Bronchial smooth muscle cell (primary cell): ENCODE results near the gene CRYBA4. TPM values are rescaled to one million over a fixed set of nuclear protein-coding genes. Genes with fewer than 3 reads are reported as not detected.

Experiments used
- total RNA-seq: library from RNA; depleted of rRNA; stranded (reverse); fragments of >200 nt; gene quantifications from 2 replicates; pipeline ENCODE4 v1.2.1, GENCODE V29; 2014

The CRYBA4 gene
- total RNA-seq = not detected in 2 replicates

DNA sequence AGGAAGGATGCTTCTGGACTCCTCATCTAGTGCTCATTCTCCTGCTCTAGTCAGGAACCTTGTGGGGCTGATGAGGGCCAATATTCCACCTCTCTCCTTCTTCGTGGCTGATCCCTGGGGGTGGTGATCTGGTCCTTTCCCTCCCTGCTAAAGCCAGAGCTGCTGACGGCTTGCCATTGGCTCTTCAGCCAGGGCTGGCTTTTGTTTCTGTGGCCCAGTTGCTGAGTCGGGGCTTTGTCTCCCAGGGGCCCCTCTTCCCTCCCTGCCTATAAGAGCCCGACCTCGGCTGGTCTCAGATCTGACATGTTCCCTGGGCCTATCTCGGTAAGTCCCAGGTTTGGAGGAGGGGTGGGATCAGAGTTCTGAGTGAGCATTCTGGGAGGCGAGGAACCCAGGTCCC is at the start of gene CRYBA4:
TSS of gene CRYBA4 (plus strand) at position 301 of the 400 bp plus-strand sequence. CDS start 634 bp downstream, outside the sequence.

DNA sequence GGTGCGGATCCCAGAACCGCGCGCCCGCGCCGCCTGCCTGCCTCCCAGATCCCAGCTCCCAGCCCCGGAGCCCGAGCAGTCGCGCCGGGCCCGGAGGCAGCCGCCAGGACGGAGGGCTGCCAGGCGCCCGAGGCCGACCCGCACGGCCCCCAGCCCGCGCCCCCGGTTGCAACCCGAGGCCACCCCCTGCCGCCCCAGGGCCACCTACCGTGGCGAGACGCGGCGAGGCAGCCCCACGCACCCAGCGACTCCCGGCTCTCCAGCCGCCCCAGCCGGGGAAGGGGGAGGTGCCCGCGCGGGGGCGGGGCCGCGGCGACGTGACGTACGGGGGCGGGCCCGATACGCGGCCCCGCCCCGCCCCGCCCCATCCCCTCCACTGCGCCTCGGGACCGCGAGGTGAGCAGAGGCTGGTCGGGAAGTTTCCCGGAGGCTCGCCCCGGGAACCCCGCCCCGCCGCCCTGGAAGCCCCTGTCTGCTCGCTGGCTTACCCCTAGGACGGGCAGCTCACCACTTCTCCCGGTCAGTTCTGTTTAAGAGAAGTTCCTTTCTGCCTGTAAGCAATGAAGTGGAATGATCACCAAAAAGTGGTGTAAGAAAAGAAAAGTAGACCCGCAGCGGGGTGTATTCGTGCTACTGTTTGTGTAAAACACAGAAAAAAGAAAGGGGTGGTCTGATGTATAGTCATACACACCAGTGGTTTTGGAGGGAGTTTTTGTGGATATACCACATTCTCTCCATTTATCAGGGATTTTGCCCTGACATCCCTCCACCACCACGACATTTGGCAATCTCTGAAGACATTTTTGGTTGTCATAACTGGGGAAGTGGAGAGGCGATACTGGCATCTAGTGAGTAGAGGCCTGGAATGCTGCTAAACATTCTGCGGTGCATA is 31.7 kb upstream of the CRYBA4 start, which contains the start of gene TPST2:
TSS of gene TPST2 (minus strand) at position 288 of the 892 bp plus-strand sequence. CDS start 48,502 bp downstream, outside the sequence.

DNA sequence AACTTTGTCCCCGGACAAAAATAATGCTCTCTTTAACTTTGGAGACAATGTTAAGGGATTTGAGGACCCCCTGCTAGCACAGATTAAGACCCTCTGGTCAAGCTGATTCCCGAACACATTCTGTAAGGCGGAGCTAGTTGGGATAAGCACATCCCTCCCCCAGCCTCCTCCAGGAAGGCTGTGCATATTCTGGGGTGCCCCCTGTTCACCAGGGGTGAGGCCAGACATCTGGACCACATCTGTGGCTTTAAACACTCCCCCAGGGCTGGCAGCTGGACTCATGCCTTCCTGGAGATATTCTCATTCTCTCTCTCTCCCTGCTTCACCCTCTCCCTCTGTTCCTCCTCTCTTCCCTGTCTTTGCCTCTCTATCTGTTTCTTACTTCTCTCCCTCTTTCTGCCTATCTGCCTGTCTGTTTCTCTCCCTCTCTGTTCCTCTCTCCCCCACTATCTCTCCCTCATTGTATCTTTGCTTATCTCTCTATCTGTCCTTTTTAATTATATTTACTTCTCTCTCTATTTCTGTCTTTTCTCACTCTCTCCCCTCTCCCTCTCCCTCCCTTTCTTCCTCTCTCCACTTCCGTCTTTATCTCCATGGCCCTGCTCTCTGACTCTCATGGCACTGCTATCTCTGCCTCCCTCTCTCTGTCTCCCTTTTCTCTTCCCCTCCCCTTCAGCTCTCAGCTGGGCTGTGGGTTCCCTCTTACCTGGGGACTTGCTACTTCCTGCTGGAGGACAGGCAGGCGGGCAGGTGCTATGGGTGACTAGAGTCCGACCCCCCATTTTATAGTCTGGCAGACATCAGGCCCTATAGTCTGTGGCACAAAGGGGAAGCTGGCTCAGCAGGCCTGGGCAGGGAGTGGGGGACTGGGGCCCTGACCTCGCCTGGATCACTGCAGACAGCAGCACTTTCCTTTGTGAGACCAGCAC is 4.2 kb upstream of the CRYBA4 start, which contains the start of gene CRYBB1:
TSS of gene CRYBB1 (minus strand) at position 757 of the 929 bp plus-strand sequence. CDS start 1,708 bp downstream, outside the sequence.

DNA sequence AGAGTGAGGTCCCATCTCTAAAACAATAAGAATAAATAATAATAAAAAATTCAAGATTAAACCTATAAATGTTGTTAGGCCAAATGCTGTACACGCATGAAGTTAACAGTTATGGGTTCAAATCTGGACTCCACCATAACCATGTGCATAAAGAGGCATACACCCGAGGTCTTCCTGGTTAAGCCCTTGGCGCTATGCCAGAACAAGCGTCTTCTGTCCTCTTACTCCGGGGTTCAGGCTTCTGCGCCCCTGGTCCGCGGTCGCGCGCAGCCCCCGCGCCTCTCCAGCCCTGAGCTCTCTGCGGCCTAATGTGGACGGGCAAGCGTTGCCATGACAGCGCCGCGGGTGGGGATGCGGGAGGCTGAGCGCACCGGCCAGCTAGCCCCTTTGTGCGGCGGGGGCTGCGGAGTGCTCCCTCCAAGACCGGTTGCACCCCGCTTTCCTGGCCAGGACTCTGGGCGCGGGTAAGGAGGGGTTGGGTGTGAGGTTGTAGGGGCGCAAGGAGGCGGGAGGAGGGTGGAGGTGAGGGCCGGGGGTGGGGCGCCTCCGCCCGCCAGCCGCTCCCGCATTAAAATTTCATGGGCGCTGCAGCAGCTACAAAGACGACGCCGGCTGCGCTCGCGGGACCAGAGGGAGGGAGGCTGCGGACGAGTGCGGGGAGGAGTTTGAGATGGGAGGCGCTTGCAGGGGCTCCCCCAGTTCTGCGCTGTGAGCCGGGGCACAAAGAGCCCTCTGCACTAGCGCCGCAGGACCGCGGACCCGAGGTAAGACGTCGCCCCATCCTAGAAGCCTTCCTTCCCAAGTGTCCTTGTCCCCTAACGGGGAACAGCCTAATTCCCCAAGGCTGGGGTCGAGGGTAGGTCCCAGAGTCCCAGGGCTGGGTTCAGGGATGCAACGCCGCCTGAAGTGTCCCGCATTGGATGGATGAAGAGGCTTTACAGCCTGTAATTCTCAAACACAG is 35.4 kb downstream of the CRYBA4 start, which contains the start of gene MIAT:
TSS of gene MIAT (plus strand) at position 698 of the 961 bp plus-strand sequence.

Other genes starting within 250 kb of the CRYBA4 start
- gene ASPHD2, start 192.7 kb upstream of the CRYBA4 start, total RNA-seq = 0.79 and 1.2 TPM in 2 replicates
- gene HPS4, start 138.2 kb upstream of the CRYBA4 start, total RNA-seq = 22.9 and 29.4 TPM in 2 replicates
- 5.4 and 14.2 TPM in 2 replicates for gene SRRD, start 138.1 kb upstream of the CRYBA4 start, total RNA-seq
- gene TFIP11, start 109.5 kb upstream of the CRYBA4 start, total RNA-seq = 30.9 and 51.4 TPM in 2 replicates
- 7.4 and 16.2 TPM in 2 replicates for gene TPST2, start 31.8 kb upstream of the CRYBA4 start, total RNA-seq
- gene CRYBB1, start 3.9 kb upstream of the CRYBA4 start, total RNA-seq = not detected in 2 replicates
- gene MIAT, start 35.6 kb downstream of the CRYBA4 start, total RNA-seq = 1.4 and 3.5 TPM in 2 replicates